GM12878 (cell line): ENCODE results near the gene CD244.

Source experiments
- MEF2A ChIP-seq: IDR thresholded peaks from 2 replicates; pipeline ENCODE4 v1.6.1; 2011; ENCODE audit warnings: low read depth, mild to moderate bottlenecking, low read length, moderate library complexity; ENCODE audit not compliant: insufficient read depth
- ZNF217 ChIP-seq: fragments of 450-650 bp; IDR thresholded peaks from 2 replicates; pipeline ENCODE4 v1.6.1; 2017; ENCODE audit warnings: antibody characterized with exemption, mild to moderate bottlenecking
- TF ChIP-seq, protein P1 (sequence below), 3 experiments: IDR thresholded peaks in 2 of 3; conservative IDR thresholded peaks in 1 of 3; 2 replicates each; pipeline ENCODE4 v1.5.1; 2011; ENCODE audit warnings: low read depth in 3 of 3, low read length in 3 of 3, mild to moderate bottlenecking in 3 of 3, control low read depth in 2 of 3, moderate library complexity in 2 of 3, inconsistent platforms in 1 of 3, mixed read lengths in 1 of 3; ENCODE audit not compliant: control insufficient read depth in 2 of 3, insufficient read depth in 1 of 3; ENCODE audit errors: extremely low read depth in 1 of 3
- TF ChIP-seq, protein P2 (sequence below): IDR thresholded peaks from 2 replicates; pipeline ENCODE4 v1.6.1; 2012; ENCODE audit warnings: mild to moderate bottlenecking, low read depth, low read length

DNA sequence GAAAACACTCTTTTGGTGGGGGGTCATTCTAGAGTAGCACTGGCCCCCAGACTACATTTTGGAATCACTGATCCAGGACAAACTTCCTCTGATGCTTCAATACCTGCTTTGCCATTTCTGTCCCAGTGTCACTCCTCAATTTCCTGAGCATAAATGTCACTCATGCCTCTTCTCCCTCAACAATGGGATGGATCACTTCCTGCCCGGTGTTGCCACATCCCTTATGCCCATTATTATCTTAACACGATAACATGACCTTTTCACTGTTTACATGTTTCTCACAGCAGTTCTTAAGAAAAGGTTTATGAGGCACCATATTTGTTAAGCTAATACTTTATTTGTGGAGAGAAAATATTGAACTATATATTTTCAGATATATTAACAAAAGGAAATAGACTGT lies 26.2 kb upstream of the CD244 start:
- TF ChIP-seq, protein P1, sequence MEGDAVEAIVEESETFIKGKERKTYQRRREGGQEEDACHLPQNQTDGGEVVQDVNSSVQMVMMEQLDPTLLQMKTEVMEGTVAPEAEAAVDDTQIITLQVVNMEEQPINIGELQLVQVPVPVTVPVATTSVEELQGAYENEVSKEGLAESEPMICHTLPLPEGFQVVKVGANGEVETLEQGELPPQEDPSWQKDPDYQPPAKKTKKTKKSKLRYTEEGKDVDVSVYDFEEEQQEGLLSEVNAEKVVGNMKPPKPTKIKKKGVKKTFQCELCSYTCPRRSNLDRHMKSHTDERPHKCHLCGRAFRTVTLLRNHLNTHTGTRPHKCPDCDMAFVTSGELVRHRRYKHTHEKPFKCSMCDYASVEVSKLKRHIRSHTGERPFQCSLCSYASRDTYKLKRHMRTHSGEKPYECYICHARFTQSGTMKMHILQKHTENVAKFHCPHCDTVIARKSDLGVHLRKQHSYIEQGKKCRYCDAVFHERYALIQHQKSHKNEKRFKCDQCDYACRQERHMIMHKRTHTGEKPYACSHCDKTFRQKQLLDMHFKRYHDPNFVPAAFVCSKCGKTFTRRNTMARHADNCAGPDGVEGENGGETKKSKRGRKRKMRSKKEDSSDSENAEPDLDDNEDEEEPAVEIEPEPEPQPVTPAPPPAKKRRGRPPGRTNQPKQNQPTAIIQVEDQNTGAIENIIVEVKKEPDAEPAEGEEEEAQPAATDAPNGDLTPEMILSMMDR (IDR thresholded peaks at IDR 0.05 in 2 of 3, conservative IDR thresholded peaks at IDR 0.05 in 1 of 3; ENCODE audit: control insufficient read depth in 2 of 3, extremely low read depth in 1 of 3, insufficient read depth in 1 of 3, low read depth in 3 of 3, low read length in 3 of 3) = no peak
- TF ChIP-seq ZNF217 (no peak), MEF2A (no peak)
- TF ChIP-seq, protein P2, sequence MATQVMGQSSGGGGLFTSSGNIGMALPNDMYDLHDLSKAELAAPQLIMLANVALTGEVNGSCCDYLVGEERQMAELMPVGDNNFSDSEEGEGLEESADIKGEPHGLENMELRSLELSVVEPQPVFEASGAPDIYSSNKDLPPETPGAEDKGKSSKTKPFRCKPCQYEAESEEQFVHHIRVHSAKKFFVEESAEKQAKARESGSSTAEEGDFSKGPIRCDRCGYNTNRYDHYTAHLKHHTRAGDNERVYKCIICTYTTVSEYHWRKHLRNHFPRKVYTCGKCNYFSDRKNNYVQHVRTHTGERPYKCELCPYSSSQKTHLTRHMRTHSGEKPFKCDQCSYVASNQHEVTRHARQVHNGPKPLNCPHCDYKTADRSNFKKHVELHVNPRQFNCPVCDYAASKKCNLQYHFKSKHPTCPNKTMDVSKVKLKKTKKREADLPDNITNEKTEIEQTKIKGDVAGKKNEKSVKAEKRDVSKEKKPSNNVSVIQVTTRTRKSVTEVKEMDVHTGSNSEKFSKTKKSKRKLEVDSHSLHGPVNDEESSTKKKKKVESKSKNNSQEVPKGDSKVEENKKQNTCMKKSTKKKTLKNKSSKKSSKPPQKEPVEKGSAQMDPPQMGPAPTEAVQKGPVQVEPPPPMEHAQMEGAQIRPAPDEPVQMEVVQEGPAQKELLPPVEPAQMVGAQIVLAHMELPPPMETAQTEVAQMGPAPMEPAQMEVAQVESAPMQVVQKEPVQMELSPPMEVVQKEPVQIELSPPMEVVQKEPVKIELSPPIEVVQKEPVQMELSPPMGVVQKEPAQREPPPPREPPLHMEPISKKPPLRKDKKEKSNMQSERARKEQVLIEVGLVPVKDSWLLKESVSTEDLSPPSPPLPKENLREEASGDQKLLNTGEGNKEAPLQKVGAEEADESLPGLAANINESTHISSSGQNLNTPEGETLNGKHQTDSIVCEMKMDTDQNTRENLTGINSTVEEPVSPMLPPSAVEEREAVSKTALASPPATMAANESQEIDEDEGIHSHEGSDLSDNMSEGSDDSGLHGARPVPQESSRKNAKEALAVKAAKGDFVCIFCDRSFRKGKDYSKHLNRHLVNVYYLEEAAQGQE = no peak
